Fibroblast of pulmonary artery (primary cell): ENCODE results near the gene THRAP3.

Experiments used
- DNase-seq: peaks from one replicate; pipeline ENCODE4 v3.0.0-alpha.2; 2010; ENCODE audit warnings: low read depth
- H3K4me3 ChIP-seq: replicated peaks from 2 replicates; pipeline ENCODE4 v1.5.1; 2011; ENCODE audit warnings: low read depth, mild to moderate bottlenecking, control low read depth, low read length, moderate library complexity
- TF ChIP-seq, protein P1 (sequence below): IDR thresholded peaks from 2 replicates; pipeline ENCODE4 v1.5.1; 2011; ENCODE audit warnings: mild to moderate bottlenecking, control low read depth, low read length, inconsistent platforms; ENCODE audit errors: missing control alignments

The THRAP3 gene

DNA sequence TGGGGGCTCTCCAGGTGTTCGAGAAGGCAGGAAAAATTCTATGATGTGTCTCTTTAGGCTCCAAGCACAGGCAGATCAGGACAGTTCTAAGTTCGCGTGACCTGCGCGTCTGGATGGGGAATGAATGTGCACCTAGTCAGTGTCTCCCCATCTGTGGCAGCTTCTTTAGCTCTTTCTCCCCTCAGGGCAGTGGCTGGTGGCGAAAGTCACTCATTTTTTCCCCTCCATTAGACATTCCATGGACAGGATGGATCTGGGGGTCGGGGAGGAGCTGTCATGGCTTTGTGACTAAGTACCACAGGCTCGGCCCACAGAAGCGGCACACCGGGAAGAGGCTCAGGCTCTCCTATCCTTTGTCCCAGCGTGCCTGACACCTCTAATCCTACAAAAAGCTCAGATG, 130.2 kb downstream of the THRAP3 start:
- DNase-seq = no peak
- TF ChIP-seq, protein P1, sequence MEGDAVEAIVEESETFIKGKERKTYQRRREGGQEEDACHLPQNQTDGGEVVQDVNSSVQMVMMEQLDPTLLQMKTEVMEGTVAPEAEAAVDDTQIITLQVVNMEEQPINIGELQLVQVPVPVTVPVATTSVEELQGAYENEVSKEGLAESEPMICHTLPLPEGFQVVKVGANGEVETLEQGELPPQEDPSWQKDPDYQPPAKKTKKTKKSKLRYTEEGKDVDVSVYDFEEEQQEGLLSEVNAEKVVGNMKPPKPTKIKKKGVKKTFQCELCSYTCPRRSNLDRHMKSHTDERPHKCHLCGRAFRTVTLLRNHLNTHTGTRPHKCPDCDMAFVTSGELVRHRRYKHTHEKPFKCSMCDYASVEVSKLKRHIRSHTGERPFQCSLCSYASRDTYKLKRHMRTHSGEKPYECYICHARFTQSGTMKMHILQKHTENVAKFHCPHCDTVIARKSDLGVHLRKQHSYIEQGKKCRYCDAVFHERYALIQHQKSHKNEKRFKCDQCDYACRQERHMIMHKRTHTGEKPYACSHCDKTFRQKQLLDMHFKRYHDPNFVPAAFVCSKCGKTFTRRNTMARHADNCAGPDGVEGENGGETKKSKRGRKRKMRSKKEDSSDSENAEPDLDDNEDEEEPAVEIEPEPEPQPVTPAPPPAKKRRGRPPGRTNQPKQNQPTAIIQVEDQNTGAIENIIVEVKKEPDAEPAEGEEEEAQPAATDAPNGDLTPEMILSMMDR = no peak
- H3K4me3 ChIP-seq = no peak overlapping the region
